ENCODE results near the gene MTX2. TPM values are rescaled to one million over a fixed set of nuclear protein-coding genes. Genes with fewer than 3 reads are reported as not detected.

MTX2 gene
- polyA plus RNA-seq (2011; rRNA removed) = 17.7 and 31.5 TPM in 2 replicates
- polyA minus RNA-seq (2011; rRNA and poly(A)+ RNA removed) = 2.2 and 2.5 TPM in 2 replicates

DNA sequence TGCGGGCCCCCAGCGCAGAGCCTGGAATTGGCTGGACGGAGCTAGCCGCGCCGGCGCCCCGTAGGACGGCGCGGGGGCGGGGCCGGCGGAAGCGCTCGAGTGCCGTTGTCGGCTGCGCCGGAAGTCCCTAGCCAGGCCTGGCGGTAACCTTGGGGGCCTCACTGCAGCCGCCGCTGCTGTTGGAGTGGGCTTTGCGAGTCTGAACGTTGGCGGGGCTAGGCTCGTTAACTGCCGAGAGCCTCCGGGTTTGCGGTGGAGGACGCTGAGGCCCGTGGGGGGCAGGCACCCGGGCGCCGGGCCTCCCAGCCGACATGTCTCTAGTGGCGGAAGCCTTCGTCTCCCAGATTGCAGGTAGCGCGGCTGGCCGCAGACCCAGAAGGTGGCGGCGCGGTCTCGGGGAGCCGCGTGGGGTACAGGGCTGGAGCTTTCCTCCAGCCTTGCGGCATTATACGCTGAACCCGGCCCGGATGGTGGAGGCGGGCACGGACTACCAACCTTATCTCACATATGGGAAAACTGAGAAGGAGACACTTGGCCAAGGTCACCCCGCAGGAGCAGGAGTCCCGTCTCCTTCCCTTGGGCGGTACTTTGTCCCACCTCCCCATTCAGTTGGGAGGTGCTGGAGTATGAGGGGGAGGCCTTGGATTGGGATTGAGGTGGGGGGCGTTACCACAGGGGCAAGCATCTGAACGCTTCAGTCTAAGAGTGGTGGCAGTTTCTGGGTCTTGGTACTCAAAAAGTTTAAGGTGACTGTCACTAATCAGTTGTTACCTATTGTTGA, at the start of gene MTX2:
Gene MTX2 (plus strand): TSS at position 124 of the 781 bp plus-strand sequence. CDS start 188 bp downstream, at position 312.
- H3K4me3 ChIP-seq (ENCODE audit: low read depth, low read length) = peak within 1 kb of the TSS; percentile 61
- peak; percentile 6 for DNase-seq (ENCODE audit: low read depth)
- no peaks in the 10 kb centered on the region for H3K36me3 ChIP-seq (ENCODE audit: control insufficient read depth, insufficient read depth, low read length)
- H3K27me3 ChIP-seq (ENCODE audit: control insufficient read depth, insufficient read depth, low read length) = peaks cover 5% of the 10 kb centered on the region
- ChIA-PET CTCF (interaction anchor here (0.8 to 1.3 kb wide), 3 partner anchors 129 to 285 kb away, joined by 3 read pairs; no protein-coding TSS in a partner anchor), POLR2A (no interaction called here)
- TF ChIP-seq, protein P1, sequence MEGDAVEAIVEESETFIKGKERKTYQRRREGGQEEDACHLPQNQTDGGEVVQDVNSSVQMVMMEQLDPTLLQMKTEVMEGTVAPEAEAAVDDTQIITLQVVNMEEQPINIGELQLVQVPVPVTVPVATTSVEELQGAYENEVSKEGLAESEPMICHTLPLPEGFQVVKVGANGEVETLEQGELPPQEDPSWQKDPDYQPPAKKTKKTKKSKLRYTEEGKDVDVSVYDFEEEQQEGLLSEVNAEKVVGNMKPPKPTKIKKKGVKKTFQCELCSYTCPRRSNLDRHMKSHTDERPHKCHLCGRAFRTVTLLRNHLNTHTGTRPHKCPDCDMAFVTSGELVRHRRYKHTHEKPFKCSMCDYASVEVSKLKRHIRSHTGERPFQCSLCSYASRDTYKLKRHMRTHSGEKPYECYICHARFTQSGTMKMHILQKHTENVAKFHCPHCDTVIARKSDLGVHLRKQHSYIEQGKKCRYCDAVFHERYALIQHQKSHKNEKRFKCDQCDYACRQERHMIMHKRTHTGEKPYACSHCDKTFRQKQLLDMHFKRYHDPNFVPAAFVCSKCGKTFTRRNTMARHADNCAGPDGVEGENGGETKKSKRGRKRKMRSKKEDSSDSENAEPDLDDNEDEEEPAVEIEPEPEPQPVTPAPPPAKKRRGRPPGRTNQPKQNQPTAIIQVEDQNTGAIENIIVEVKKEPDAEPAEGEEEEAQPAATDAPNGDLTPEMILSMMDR (IDR thresholded peaks at IDR 0.05; ENCODE audit: insufficient read depth, low read depth, low read length) = peak; percentile 16; the same call in 1 of the 2 replicates

- CTCF ChIA-PET = no interaction called here
- TF ChIP-seq, protein P1 (IDR thresholded peaks at IDR 0.05; ENCODE audit: insufficient read depth, low read depth, low read length) = no peak
- no peaks in the 10 kb centered on the region for H3K36me3 ChIP-seq (ENCODE audit: control insufficient read depth, insufficient read depth, low read length)
- no peak overlapping the region for H3K4me3 ChIP-seq (ENCODE audit: low read depth, low read length)
- H3K27me3 ChIP-seq (ENCODE audit: control insufficient read depth, insufficient read depth, low read length) = no peaks in the 10 kb centered on the region; the same call in 1 of the 2 replicates
- POLR2A ChIA-PET = no interaction called here
- DNase-seq (ENCODE audit: low read depth) = no peak
Measured at GRCh38 chr2:176227874-176228273, 41.4 kb upstream of the MTX2 start.

GRCh38 chr2:176234156-176234555, 35.1 kb upstream of the MTX2 start:
- ChIA-PET CTCF (no interaction called here), POLR2A (no interaction called here)
- TF ChIP-seq, protein P1 (IDR thresholded peaks at IDR 0.05; ENCODE audit: insufficient read depth, low read depth, low read length) = no peak
- Histone ChIP-seq H3K27me3 (ENCODE audit: control insufficient read depth, insufficient read depth, low read length) (no peaks in the 10 kb centered on the region; the same call in 1 of the 2 replicates), H3K4me3 (ENCODE audit: low read depth, low read length) (no peak overlapping the region), H3K36me3 (ENCODE audit: control insufficient read depth, insufficient read depth, low read length) (no peaks in the 10 kb centered on the region)
- DNase-seq (ENCODE audit: low read depth) = no peak

GRCh38 chr2:176234940-176235339, 34.3 kb upstream of the MTX2 start:
- H3K4me3 ChIP-seq (ENCODE audit: low read depth, low read length) = no peak overlapping the region
- no peaks in the 10 kb centered on the region for H3K36me3 ChIP-seq (ENCODE audit: control insufficient read depth, insufficient read depth, low read length)
- POLR2A ChIA-PET = no interaction called here
- CTCF ChIA-PET = no interaction called here
- no peak for DNase-seq (ENCODE audit: low read depth)
- no peaks in the 10 kb centered on the region for H3K27me3 ChIP-seq (ENCODE audit: control insufficient read depth, insufficient read depth, low read length)
- TF ChIP-seq, protein P1 (IDR thresholded peaks at IDR 0.05; ENCODE audit: insufficient read depth, low read depth, low read length) = no peak

GRCh38 chr2:176237456-176237855, 31.8 kb upstream of the MTX2 start:
- DNase-seq (ENCODE audit: low read depth) = no peak
- Histone ChIP-seq H3K4me3 (ENCODE audit: low read depth, low read length) (no peak overlapping the region), H3K36me3 (ENCODE audit: control insufficient read depth, insufficient read depth, low read length) (no peaks in the 10 kb centered on the region), H3K27me3 (ENCODE audit: control insufficient read depth, insufficient read depth, low read length) (no peaks in the 10 kb centered on the region)
- ChIA-PET CTCF (no interaction called here), POLR2A (no interaction called here)
- TF ChIP-seq, protein P1 (IDR thresholded peaks at IDR 0.05; ENCODE audit: insufficient read depth, low read depth, low read length) = no peak
